HCT116 (cell line): ENCODE measurements around the gene SERPINI1. TPM values are rescaled to one million over a fixed set of nuclear protein-coding genes. Genes with fewer than 3 reads are reported as not detected.

Experiments used
- ATAC-seq: fragments of 200-7000 bp; cut with Tn5 transposase; 2 replicates; pipeline ENCODE4 v1.9.1; 2020; ENCODE audit warnings: mild to moderate bottlenecking, moderate library complexity
- BruUV-seq: library from RNA; stranded (reverse); fragments of 400-500 nt; replicated peaks from 2 replicates; lab custom pipeline; 2021; lab: Mats Ljungman, UMichigan
- CTCF ChIA-PET: fragments of 300-600 bp; sonication (Branson Sonifier 250); formaldehyde crosslinking; loops from one replicate; lab custom pipeline; 2021; ENCODE audit warnings: antibody characterized with exemption; lab: Charles Lee
- POLR2A ChIA-PET: fragments of 300-600, 350-600 bp; sonication (Branson Sonifier 250); formaldehyde crosslinking; loops from one replicate; lab custom pipeline; 2021; ENCODE audit warnings: antibody characterized with exemption; lab: Charles Lee
- RAD21 ChIA-PET, 2 experiments: fragments of 300-600 bp; sonication (Branson Sonifier 250); formaldehyde crosslinking; loops; one replicate each; lab custom pipeline; 2023; ENCODE audit warnings: low total read pairs in 2 of 2; ENCODE audit not compliant: uncharacterized antibody in 2 of 2, unreplicated experiment in 2 of 2, low non-redundant PET in 1 of 2; lab: Charles Lee
- DNase-seq: peaks from one replicate; pipeline ENCODE4 v3.0.0-alpha.2; 2010; ENCODE audit warnings: low read depth, low spot score
- H2AFZ ChIP-seq: fragments of 200-600 bp; shearing (Covaris generic), sonication (generic); 2 replicates; pipeline ENCODE4 v1.6.1; 2017; ENCODE audit warnings: low read depth, mixed run types, mixed read lengths, antibody characterized with exemption, low read length; ENCODE audit not compliant: poor library complexity, severe bottlenecking
- H3K27ac ChIP-seq: 2 replicates; pipeline ENCODE4 v1.5.1; 2012; ENCODE audit warnings: low read depth, low read length
- H3K27me3 ChIP-seq: fragments of 200-600 bp; sonication (generic); 2 replicates; pipeline ENCODE4 v1.6.1; 2016; ENCODE audit warnings: mixed run types, low read length, mixed read lengths; ENCODE audit not compliant: insufficient read depth
- H3K36me3 ChIP-seq, 2 experiments: fragments of 200-500 bp in 1 of 2; fragments of 200-600 bp in 1 of 2; sonication (Bioruptor generic) in 1 of 2; sonication (generic) in 1 of 2; 2 replicates each; pipeline versions ENCODE4 v1.5.1 to v1.6.1; 2014 to 2016; ENCODE audit warnings: low read length in 2 of 2, inconsistent platforms in 1 of 2, mixed read lengths in 1 of 2, mixed run types in 1 of 2; ENCODE audit not compliant: insufficient read depth in 2 of 2, control insufficient read depth in 1 of 2
- H3K4me1 ChIP-seq, 2 experiments: fragments of 200-600 bp in 1 of 2; sonication (generic) in 1 of 2; 2 replicates each; pipeline versions ENCODE4 v1.5.1 to v1.6.1; 2012 to 2017; ENCODE audit warnings: low read length in 2 of 2, inconsistent platforms in 1 of 2, mild to moderate bottlenecking in 1 of 2, mixed read lengths in 1 of 2, mixed run types in 1 of 2, moderate library complexity in 1 of 2; ENCODE audit not compliant: insufficient read depth in 2 of 2, control insufficient read depth in 1 of 2
- H3K4me2 ChIP-seq: fragments of 200-600 bp; sonication (generic); 2 replicates; pipeline ENCODE4 v1.6.1; 2017; ENCODE audit warnings: mixed run types, low read length, mixed read lengths
- H3K4me3 ChIP-seq, 2 experiments: fragments of 200-600 bp in 1 of 2; sonication (generic) in 1 of 2; replicated peaks in 1 of 2; 2 replicates each; pipeline ENCODE4 v1.5.1; 2011 to 2016; ENCODE audit warnings: low read length in 2 of 2, control low read depth in 1 of 2, low read depth in 1 of 2, mild to moderate bottlenecking in 1 of 2, mixed read lengths in 1 of 2, mixed run types in 1 of 2
- H3K79me2 ChIP-seq: fragments of 200-600 bp; sonication (generic); 2 replicates; pipeline ENCODE4 v1.6.1; 2017; ENCODE audit warnings: mild to moderate bottlenecking, mixed run types, low read length, moderate library complexity, mixed read lengths; ENCODE audit not compliant: insufficient read depth
- H3K9ac ChIP-seq: fragments of 200-600 bp; sonication (generic); 2 replicates; pipeline ENCODE4 v1.6.1; 2016; ENCODE audit warnings: low read length, mixed read lengths
- H3K9me2 ChIP-seq: fragments of 200-600 bp; sonication (generic), shearing (Covaris generic); 2 replicates; pipeline ENCODE4 v1.6.1; 2017; ENCODE audit warnings: mixed run types, mild to moderate bottlenecking, moderate library complexity; ENCODE audit not compliant: insufficient read depth
- H3K9me3 ChIP-seq, 2 experiments: fragments of 200-500 bp in 1 of 2; fragments of 200-600 bp in 1 of 2; sonication (Bioruptor generic) in 1 of 2; sonication (generic) in 1 of 2; 2 replicates each; pipeline ENCODE4 v1.6.1; 2014 to 2017; ENCODE audit warnings: low read length in 2 of 2, mixed read lengths in 2 of 2, inconsistent platforms in 1 of 2, low read depth in 1 of 2, mild to moderate bottlenecking in 1 of 2, mixed run types in 1 of 2, moderate library complexity in 1 of 2; ENCODE audit not compliant: control insufficient read depth in 1 of 2, insufficient read depth in 1 of 2
- H4K20me1 ChIP-seq: fragments of 200-600 bp; sonication (generic), shearing (Covaris generic); 2 replicates; pipeline ENCODE4 v1.6.1; 2017; ENCODE audit warnings: mixed run types, mild to moderate bottlenecking, moderate library complexity; ENCODE audit not compliant: insufficient read depth
- EGR1 ChIP-seq: IDR thresholded peaks from 2 replicates; pipeline ENCODE4 v1.6.1; 2012; ENCODE audit warnings: low read depth
- EZH2 ChIP-seq: fragments of 200-600 bp; sonication (generic); IDR thresholded peaks from 2 replicates; pipeline ENCODE4 v1.6.1; 2017; ENCODE audit warnings: antibody characterized with exemption, mixed run types
- EZH2phosphoT487 ChIP-seq: fragments of 200-600 bp; IDR thresholded peaks from 2 replicates; pipeline ENCODE4 v1.6.1; 2018; ENCODE audit warnings: antibody characterized with exemption, borderline replicate concordance
- JUND ChIP-seq: IDR thresholded peaks from 2 replicates; pipeline ENCODE4 v1.6.1; 2012
- POLR2A ChIP-seq: IDR thresholded peaks from 2 replicates; pipeline ENCODE4 v1.7.0; 2011; ENCODE audit warnings: borderline replicate concordance; ENCODE audit not compliant: insufficient read depth, insufficient read length; ENCODE audit errors: extremely low read depth
- POLR2AphosphoS5 ChIP-seq: IDR thresholded peaks from 2 replicates; pipeline ENCODE4 v1.6.1; 2011; ENCODE audit warnings: mild to moderate bottlenecking, low read depth, low read length, moderate library complexity
- SIN3A ChIP-seq: IDR thresholded peaks from 2 replicates; pipeline ENCODE4 v1.6.1; 2012; ENCODE audit warnings: low read depth
- SP1 ChIP-seq: IDR thresholded peaks from 2 replicates; pipeline ENCODE4 v1.6.1; 2012; ENCODE audit warnings: low read depth
- SRF ChIP-seq: IDR thresholded peaks from 2 replicates; pipeline ENCODE4 v1.6.1; 2012; ENCODE audit warnings: low read depth
- YY1 ChIP-seq: IDR thresholded peaks from 2 replicates; pipeline ENCODE4 v1.6.1; 2011; ENCODE audit warnings: low read length, low read depth, moderate library complexity, mild to moderate bottlenecking; ENCODE audit not compliant: insufficient replicate concordance; ENCODE audit errors: extremely low read depth
- ZNF274 ChIP-seq: fragments of 200-500 bp; sonication (Bioruptor generic); IDR thresholded peaks from 2 replicates; pipeline ENCODE4 v1.6.1; 2014; ENCODE audit warnings: mild to moderate bottlenecking, low read depth, low read length, inconsistent platforms
- intact Hi-C: fragments of 100-400 bp; cut with micrococcal nuclease; formaldehyde crosslinking; loops from 2 replicates; pipeline ENCODE4 v1.10.0; 2022
- total RNA-seq: library from RNA; stranded (reverse); gene quantifications from one replicate; pipeline ENCODE4 v1.2.1, GENCODE V29; 2021; ENCODE audit not compliant: unreplicated experiment
- TF ChIP-seq, protein P1 (sequence below): IDR thresholded peaks from 2 replicates; pipeline ENCODE4 v1.6.1; 2012; ENCODE audit warnings: low read depth
- TF ChIP-seq, protein P2 (sequence below), 3 experiments: fragments of 200-600 bp in 1 of 3; sonication (generic) in 1 of 3; IDR thresholded peaks in 2 of 3; conservative IDR thresholded peaks in 1 of 3; 2 replicates each; pipeline ENCODE4 v1.5.1; 2012 to 2017; ENCODE audit warnings: low read depth in 2 of 3, low read length in 2 of 3, antibody characterized with exemption in 1 of 3, borderline replicate concordance in 1 of 3, control low read depth in 1 of 3, mild to moderate bottlenecking in 1 of 3, mixed read lengths in 1 of 3, mixed run types in 1 of 3, moderate library complexity in 1 of 3; ENCODE audit not compliant: insufficient read depth in 1 of 3
- TF ChIP-seq, protein P3 (sequence below): IDR thresholded peaks from 2 replicates; pipeline ENCODE4 v1.6.1; 2012

Gene SERPINI1
- total RNA-seq, 1 experiment from 2014 or later: 6.5 TPM

DNA sequence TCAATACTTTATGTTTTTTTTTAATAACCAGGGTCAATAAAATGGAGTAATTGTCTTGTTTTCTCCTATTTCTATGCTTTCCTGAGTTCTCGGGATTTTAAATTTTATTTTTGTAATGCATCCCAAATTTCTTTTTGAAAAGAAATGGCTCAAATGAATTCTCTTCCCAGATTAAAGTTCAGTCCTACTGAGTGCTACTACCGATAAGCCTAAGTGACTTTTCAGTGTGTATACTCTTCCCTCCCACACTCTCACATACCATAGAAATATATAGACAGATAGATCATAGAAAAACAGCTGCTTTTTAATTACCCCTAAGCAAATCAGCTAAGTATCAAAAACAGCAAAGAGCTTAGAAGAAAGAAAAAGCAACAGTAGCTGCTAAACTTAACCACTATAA is 1.5 kb downstream of the SERPINI1 start (continued):
- TF ChIP-seq, protein P1, sequence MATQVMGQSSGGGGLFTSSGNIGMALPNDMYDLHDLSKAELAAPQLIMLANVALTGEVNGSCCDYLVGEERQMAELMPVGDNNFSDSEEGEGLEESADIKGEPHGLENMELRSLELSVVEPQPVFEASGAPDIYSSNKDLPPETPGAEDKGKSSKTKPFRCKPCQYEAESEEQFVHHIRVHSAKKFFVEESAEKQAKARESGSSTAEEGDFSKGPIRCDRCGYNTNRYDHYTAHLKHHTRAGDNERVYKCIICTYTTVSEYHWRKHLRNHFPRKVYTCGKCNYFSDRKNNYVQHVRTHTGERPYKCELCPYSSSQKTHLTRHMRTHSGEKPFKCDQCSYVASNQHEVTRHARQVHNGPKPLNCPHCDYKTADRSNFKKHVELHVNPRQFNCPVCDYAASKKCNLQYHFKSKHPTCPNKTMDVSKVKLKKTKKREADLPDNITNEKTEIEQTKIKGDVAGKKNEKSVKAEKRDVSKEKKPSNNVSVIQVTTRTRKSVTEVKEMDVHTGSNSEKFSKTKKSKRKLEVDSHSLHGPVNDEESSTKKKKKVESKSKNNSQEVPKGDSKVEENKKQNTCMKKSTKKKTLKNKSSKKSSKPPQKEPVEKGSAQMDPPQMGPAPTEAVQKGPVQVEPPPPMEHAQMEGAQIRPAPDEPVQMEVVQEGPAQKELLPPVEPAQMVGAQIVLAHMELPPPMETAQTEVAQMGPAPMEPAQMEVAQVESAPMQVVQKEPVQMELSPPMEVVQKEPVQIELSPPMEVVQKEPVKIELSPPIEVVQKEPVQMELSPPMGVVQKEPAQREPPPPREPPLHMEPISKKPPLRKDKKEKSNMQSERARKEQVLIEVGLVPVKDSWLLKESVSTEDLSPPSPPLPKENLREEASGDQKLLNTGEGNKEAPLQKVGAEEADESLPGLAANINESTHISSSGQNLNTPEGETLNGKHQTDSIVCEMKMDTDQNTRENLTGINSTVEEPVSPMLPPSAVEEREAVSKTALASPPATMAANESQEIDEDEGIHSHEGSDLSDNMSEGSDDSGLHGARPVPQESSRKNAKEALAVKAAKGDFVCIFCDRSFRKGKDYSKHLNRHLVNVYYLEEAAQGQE: no peak
- no peak for TF ChIP-seq JUND
- TF ChIP-seq, protein P2, sequence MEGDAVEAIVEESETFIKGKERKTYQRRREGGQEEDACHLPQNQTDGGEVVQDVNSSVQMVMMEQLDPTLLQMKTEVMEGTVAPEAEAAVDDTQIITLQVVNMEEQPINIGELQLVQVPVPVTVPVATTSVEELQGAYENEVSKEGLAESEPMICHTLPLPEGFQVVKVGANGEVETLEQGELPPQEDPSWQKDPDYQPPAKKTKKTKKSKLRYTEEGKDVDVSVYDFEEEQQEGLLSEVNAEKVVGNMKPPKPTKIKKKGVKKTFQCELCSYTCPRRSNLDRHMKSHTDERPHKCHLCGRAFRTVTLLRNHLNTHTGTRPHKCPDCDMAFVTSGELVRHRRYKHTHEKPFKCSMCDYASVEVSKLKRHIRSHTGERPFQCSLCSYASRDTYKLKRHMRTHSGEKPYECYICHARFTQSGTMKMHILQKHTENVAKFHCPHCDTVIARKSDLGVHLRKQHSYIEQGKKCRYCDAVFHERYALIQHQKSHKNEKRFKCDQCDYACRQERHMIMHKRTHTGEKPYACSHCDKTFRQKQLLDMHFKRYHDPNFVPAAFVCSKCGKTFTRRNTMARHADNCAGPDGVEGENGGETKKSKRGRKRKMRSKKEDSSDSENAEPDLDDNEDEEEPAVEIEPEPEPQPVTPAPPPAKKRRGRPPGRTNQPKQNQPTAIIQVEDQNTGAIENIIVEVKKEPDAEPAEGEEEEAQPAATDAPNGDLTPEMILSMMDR (IDR thresholded peaks at IDR 0.05 in 2 of 3, conservative IDR thresholded peaks at IDR 0.05 in 1 of 3; ENCODE audit: borderline replicate concordance in 1 of 3, insufficient read depth in 1 of 3, low read depth in 2 of 3, low read length in 2 of 3): no peak
- TF ChIP-seq EZH2: no peak

DNA sequence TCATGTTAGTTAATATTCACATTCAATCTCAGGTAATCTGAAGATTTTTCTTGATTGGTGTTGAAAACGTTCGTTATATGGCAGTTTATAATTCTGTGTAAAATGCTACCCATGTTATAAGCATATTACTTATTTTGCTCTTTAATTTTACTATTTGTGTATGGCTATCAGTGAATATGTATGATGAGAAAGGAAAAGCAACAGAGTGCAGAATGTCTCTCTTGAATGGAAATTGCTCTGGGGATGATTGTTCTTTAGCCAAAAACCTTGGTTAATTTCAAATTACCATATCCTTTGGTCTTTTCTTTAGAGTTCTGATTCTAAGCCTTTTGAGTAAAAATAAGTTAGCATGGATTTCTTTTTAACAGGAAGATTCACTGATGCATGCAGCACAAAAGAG is 2.5 kb downstream of the SERPINI1 start:
- H3K27ac ChIP-seq: no peak overlapping the region
- H3K9me2 ChIP-seq: no peaks in the 10 kb centered on the region
- no peaks in the 10 kb centered on the region for H3K27me3 ChIP-seq
- H3K4me2 ChIP-seq: no peak overlapping the region
- H3K9me3 ChIP-seq: no peaks in the 10 kb centered on the region
- H3K4me1 ChIP-seq: peaks cover 5 to 14% of the 10 kb centered on the region in 2 experiments; a peak in 3 of 4 replicates
- BruUV-seq: no TSS peak
- intact Hi-C loops: no loop called here
- H2AFZ ChIP-seq: no peak overlapping the region
- RAD21 ChIA-PET: no interaction called here
- TF ChIP-seq ZNF274 (no peak), SRF (no peak), POLR2AphosphoS5 (no peak), YY1 (no peak), EZH2phosphoT487 (no peak), POLR2A (no peak), SIN3A (no peak), SP1 (no peak), JUND (no peak), EGR1 (no peak)
- TF ChIP-seq, protein P3, sequence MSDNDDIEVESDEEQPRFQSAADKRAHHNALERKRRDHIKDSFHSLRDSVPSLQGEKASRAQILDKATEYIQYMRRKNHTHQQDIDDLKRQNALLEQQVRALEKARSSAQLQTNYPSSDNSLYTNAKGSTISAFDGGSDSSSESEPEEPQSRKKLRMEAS: no peak
- TF ChIP-seq, protein P1: no peak
- H4K20me1 ChIP-seq: peaks cover 4% of the 10 kb centered on the region; the same call in 1 of the 2 replicates
- H3K9ac ChIP-seq: no peak overlapping the region
- no peak overlapping the region for H3K4me3 ChIP-seq
- POLR2A ChIA-PET: no interaction called here
- peaks cover 13% of the 10 kb centered on the region for H3K79me2 ChIP-seq
- H3K36me3 ChIP-seq: no peaks in the 10 kb centered on the region
- DNase-seq (no peak), ATAC-seq (no peak)
- CTCF ChIA-PET: no interaction called here
